Neuron (in vitro differentiated cells): ENCODE data around the gene TEKT5.
"Not testable (repeated sequence)": the region's sequence is repeated elsewhere in the genome, so short reads cannot be mapped to it uniquely, and the experiment has no call there.

ENCODE experiments used
- H2AFZ ChIP-seq: one replicate; pipeline ENCODE4 v1.6.1; 2013; ENCODE audit warnings: low read depth, mild to moderate bottlenecking, inconsistent platforms, low read length, moderate library complexity
- H3K27me3 ChIP-seq: one replicate; pipeline ENCODE4 v1.6.1; 2013; ENCODE audit warnings: low read length; ENCODE audit not compliant: insufficient read depth
- H3K36me3 ChIP-seq: one replicate; pipeline ENCODE4 v1.6.1; 2013; ENCODE audit warnings: low read length; ENCODE audit not compliant: insufficient read depth
- H3K4me1 ChIP-seq: one replicate; pipeline ENCODE4 v1.6.1; 2013; ENCODE audit warnings: low read length; ENCODE audit not compliant: insufficient read depth
- H3K4me3 ChIP-seq: 2 replicates; pipeline ENCODE4 v1.5.1; 2013; ENCODE audit warnings: mild to moderate bottlenecking, low read length, moderate library complexity
- H3K9me3 ChIP-seq: one replicate; pipeline ENCODE4 v1.6.1; 2013; ENCODE audit warnings: low read length

Gene TEKT5

DNA sequence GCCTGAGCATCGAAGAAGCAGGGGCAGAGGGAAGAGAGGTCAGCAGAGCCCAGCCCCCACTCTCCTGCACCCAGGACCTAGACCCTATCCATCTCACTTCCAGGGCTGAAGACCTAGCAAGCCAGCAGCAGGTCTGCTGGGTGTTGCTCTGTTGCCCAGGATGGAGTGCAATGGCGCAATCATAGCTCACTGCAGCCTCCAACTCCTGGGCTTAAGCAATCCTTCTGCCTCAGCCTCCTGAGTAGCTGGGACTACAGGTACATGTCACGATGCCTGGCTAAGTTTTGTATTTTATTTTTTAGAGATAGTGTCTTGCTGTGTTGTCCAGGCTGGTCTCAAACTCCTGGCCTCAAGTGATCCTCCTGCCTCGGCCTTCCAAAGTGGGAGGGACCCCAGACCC lies 61.3 kb downstream of the TEKT5 start:
- not testable (repeated sequence) for H3K9me3 ChIP-seq, H3K27me3 ChIP-seq, H2AFZ ChIP-seq, H3K4me3 ChIP-seq, H3K36me3 ChIP-seq, H3K4me1 ChIP-seq

DNA sequence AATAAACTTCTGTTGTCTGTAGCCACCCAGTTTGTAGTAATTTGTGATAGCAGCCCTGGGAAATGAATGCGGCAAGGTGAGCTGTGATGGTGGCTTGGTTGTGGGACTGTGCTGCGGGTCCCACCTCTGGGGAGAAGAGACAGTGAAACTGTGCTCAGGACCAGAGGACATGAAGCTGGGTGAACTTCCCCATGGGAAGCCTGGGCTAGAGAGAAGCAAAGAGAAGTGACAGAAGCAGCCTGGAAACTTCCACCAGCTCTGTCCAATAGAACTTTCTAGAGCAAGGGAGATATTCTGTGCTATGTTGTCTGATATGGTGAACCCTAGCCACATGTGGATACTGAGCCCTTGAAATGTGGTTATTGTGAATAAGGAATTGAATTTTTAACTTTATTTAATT lies 62.8 kb downstream of the TEKT5 start:
- Histone ChIP-seq H3K27me3 (no peaks in the 10 kb centered on the region), H3K36me3 (no peaks in the 10 kb centered on the region), H3K4me1 (no peaks in the 10 kb centered on the region), H2AFZ (no peak overlapping the region), H3K9me3 (no peaks in the 10 kb centered on the region), H3K4me3 (no peak overlapping the region)

DNA sequence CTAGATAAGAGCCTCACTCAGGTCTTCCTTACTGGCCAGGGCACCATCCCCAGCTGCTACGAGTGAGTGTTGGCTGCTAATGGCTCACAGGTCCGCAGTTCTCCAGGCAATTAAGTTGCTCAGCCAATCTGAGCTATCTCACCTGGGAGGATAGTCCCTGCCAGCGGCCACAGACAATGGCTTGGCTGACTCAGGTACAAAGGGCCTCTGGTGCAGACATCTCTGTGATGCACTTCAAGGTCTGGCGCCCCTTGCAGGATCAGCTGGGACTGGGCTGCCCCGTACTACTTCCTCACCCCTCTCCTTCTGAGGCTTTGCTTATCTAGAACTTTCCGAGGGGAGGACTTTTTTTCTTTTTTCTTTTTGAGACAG lies 65.2 kb downstream of the TEKT5 start:
- Histone ChIP-seq H3K4me3 (no peak overlapping the region), H3K27me3 (peaks cover 1% of the 10 kb centered on the region), H3K4me1 (no peaks in the 10 kb centered on the region), H2AFZ (no peak overlapping the region), H3K9me3 (no peaks in the 10 kb centered on the region), H3K36me3 (no peaks in the 10 kb centered on the region)

DNA sequence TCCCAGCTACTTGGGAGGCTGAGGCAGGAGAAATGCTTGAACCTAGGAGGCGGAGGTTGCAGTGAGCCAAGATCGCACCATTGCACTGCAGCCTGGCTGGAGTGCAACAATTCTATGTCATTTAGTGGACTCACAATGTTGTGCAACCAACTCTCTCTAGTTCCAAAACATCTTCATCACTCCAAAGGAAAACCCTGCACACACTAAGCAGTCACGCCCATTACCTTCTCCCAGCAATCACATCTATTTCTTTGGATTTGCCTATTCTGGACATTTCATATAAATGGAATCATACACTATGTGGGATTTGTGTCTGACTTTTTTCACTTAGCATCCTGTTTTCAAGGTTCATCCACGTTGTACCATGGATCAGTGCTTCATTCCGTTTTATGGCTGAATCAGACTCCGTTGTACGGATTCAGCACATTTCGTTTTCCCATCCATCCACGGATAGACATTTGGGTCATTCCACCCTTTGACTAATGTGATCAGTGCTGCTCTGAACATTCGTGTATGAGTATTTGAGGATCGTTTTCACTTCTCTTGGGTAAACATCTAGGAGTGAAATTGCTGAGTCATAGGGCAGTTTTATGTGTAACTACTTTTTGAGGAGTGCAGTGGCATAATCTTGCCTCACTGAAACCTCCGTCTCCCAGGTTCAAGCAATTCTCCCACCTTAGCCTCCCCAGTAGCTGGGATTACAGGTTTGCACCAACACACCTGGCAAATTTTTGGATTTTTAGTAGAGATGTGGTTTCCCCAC lies 69.0 kb downstream of the TEKT5 start:
- Histone ChIP-seq H2AFZ (no peak overlapping the region), H3K9me3 (no peaks in the 10 kb centered on the region), H3K36me3 (no peaks in the 10 kb centered on the region), H3K4me1 (no peaks in the 10 kb centered on the region), H3K27me3 (peaks cover 2% of the 10 kb centered on the region), H3K4me3 (no peak overlapping the region)

DNA sequence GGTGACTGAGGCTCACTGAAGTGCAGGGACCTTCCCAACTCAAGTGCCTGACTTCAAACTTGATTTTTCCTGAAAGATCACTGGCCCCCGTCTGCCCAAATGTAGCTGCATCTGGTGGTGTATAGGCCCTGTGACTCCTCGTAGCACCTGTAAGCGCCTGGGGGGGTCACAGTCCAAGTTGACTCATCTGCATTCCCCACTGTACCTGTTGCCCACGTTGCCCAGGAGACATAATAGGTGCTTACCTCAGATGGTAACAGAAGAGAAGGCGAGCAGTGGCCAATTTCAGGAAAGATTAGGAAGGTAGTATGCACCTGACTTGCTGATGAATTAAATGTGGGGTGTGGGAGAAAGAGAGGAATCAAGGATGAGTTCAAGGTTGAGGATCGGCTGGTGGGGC lies 70.2 kb downstream of the TEKT5 start:
- Histone ChIP-seq H3K4me1 (no peaks in the 10 kb centered on the region), H3K4me3 (no peak overlapping the region), H2AFZ (no peak overlapping the region), H3K9me3 (no peaks in the 10 kb centered on the region), H3K27me3 (peaks cover 8% of the 10 kb centered on the region), H3K36me3 (no peaks in the 10 kb centered on the region)

DNA sequence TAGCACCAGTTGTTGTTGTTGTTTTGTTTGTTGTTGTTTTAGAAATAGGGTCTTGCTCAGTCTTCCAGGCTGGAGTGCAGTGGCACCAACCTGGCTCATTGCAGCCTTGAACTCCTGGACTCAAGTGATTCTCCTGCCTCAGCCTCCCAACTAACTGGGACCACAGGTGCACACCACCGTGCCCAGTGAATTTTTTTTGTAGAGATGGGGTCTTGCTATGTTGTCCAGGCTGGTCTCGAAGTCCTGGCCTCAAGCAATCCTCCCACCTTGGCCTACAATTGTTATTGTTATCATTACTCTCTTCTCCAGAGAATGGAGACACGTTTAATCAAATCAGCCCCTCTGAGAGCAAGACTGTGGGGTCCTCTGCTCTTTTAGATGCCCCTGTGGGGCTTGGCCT lies 71.7 kb downstream of the TEKT5 start:
- Histone ChIP-seq H3K27me3 (peaks cover 16% of the 10 kb centered on the region), H3K4me1 (peaks cover 2% of the 10 kb centered on the region), H3K36me3 (no peaks in the 10 kb centered on the region), H3K9me3 (no peaks in the 10 kb centered on the region), H2AFZ (no peak overlapping the region), H3K4me3 (no peak overlapping the region)

DNA sequence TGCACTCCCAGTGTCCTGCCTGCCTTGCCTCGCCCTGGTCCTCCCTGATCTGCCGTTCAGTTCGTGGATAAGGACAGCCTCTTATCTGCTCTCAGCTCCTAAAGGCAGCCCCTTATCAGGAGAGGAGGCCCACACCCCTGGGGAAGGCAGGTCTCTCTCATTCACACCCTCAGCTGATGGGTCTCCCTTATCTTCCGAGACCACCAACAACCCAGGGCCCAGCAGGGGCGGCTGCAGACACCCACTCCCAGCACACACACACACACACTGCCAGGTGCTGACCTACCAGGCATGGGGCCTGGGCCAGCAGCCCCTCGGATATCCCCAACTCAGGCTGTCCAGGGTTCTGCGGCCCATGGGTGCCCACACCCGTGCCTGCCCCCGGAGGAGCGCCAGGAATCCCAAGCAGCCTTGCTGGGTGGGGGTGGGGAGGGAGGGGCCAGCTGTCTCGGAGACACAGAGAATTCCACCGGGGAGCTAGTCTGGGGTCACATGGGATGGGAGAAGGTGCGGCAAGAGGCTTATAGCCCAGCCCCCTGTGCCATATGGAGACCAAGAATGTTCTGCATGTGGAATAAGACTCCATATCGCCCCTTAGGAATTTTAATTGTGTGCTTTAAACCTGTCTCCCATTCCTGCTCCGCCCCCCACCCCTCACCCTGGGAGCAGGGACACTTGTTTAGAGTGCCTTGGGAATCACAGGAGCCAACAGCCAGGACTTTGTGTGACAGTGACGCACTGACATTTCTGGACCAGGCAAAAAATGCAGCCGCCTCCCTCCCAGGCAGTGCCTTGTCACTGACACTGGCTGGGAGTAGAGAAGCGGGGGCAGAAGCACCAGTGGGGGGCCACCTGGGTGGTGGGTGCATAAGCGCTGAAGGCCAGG lies 72.5 kb downstream of the TEKT5 start:
- Histone ChIP-seq H3K4me3 (no peak overlapping the region), H2AFZ (no peak overlapping the region), H3K36me3 (no peaks in the 10 kb centered on the region), H3K27me3 (peaks cover 16% of the 10 kb centered on the region), H3K4me1 (peaks cover 8% of the 10 kb centered on the region), H3K9me3 (no peaks in the 10 kb centered on the region)

DNA sequence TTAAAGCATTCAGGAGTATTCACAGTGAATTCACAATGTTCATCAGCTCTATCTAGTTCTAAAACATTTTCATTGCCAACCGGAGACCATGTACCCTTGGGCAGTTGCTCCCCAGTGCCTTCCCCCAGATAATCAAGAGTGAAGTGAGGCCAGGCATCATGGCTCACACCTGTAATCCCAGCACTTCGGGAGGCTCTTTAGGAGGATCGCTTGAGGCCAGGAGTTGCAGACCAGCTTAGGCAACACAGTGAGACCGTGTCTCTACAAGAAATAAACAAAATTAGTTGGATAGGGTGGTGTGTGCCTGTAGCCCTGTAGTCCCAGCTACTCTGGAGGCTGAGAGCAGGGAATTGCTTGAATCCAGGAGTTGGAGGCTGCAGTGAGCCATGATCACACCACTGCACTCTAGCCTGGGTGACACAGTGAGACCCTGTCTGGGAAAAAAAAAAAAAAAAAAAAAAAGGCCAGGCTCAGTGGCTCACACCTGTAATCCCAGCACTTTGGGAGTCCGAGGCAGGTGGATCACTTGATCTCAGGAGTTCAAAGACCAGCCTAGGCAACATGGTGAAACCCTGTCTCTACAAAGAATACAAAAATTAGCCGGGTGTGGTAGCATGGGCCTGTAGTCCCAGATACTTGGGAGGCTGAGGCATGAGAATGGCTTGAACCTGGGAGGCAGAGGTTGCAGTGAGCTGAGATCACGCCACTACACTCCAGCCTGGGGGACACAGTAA lies 73.3 kb downstream of the TEKT5 start:
- peaks cover 19% of the 10 kb centered on the region for H3K27me3 ChIP-seq
- H3K4me1 ChIP-seq, result peaks cover 17% of the 10 kb centered on the region
- H3K4me3 ChIP-seq, H2AFZ ChIP-seq, H3K36me3 ChIP-seq, H3K9me3 ChIP-seq: not testable (repeated sequence)

DNA sequence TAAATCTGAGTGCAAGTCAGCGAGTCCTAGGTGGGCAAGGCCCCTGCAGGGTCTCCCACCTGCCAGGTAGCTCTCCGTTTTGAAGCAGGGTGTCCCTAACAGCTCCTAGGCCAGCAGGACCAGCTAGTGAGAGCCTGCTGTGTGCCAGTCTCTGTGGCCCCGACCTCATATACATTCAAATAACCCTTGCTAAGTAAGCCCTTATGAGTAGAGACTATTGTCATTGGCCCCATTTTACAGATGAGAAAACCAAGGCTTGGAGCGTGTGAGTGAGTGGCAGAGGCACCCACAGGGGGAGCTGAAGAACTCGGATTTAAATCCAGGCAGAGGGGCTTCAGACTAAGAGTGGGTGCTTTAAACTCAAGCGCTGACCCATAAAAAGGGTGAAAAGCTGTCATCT lies 74.6 kb downstream of the TEKT5 start:
- Histone ChIP-seq H3K27me3 (peaks cover 19% of the 10 kb centered on the region), H3K9me3 (no peaks in the 10 kb centered on the region), H3K4me3 (no peak overlapping the region), H3K4me1 (peaks cover 17% of the 10 kb centered on the region), H2AFZ (no peak overlapping the region), H3K36me3 (no peaks in the 10 kb centered on the region)

DNA sequence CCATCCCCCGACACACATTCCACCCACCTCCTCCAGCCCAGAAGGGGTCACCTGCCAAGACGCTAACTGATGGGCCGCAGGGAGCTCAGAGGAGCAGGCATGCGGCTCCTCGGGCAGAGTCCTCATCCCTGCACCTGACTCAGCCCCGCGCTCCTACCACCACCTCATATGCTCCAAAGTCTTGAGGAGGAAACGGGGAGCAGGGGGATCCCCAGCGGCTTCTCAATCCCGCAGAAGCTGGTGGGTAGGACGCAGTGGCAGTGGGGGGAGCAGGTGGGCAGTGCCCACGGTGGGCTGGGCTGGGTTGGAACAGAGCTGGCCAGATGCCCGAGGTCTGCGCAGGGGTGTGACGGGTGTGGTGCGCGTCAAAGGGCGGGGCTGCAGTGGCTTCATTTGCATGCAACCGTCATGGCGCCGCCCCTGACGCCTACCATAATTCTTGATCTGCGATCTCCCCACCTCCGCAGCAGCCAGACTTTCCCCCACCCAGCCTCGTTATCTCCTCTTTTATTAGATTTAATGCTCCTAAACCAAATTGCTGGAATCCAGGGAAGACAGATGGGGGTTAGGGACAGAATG lies 75.4 kb downstream of the TEKT5 start:
- Histone ChIP-seq H3K4me1 (peaks cover 17% of the 10 kb centered on the region), H3K4me3 (no peak overlapping the region), H3K27me3 (peaks cover 16% of the 10 kb centered on the region), H2AFZ (no peak overlapping the region), H3K9me3 (no peaks in the 10 kb centered on the region), H3K36me3 (no peaks in the 10 kb centered on the region)

DNA sequence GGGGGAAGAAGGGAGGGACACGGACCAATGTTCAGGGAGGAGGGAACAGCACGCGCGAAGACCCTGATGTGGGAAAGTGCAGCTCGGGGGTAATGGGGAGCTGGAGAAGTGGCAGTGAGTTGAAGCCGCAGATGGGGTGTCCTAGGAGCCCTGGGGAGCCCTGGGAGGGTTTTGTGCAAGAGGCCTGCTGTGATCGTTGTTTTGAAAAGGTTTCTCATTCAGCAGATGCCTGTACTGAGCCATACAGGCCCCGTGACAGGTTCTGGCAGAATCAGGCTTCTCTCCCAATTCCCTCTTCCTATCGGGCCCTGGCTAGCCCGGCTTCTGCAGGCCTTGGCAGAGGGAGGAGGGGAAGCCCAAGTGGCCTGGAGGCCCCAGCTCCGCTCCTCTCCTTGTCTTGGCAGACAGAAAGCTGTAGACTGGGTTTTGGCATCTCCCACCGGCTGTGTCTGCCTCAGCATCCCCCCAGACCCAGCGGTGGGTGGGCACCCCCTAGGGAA lies 76.0 kb downstream of the TEKT5 start:
- Histone ChIP-seq H2AFZ (no peak overlapping the region), H3K36me3 (no peaks in the 10 kb centered on the region), H3K9me3 (no peaks in the 10 kb centered on the region), H3K27me3 (peaks cover 16% of the 10 kb centered on the region), H3K4me1 (peaks cover 17% of the 10 kb centered on the region), H3K4me3 (no peak overlapping the region)

DNA sequence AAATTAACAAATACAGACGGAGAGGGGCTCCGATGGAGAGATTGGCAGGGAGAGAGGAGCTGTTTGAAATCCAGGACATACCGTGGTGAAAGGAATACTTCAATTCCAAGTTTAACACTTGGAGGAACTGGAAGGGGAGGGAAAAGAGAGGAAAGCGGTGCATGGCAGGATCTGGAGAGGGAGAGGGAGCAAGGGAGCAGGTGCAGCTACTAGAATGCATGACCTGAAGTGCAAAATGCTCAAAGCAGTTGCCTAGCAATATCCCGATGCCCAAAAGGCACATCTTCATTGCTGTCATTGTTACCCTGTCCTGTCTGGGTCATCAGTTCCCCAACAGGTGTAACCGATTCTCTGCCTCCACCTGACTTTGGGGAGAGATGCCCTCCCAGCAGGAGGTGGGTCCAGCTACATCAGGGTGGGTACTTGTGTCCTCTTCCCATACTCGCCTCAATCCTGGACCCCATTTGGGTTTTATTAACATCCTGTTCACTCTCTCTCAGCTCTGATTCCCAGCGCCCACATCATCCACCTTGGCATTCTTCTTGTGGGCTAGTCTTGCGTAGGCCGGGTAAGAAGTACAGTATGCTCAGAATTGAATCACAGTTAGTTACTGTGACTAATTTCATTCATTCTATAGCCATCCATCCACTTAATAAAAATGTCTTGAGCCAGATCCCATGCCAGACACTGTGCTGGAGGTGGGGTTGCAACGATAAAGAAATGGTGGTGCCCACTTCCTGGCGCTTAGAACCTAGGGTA lies 76.9 kb downstream of the TEKT5 start:
- Histone ChIP-seq H3K27me3 (peaks cover 16% of the 10 kb centered on the region), H3K4me3 (no peak overlapping the region), H3K4me1 (peaks cover 17% of the 10 kb centered on the region), H2AFZ (no peak overlapping the region), H3K36me3 (no peaks in the 10 kb centered on the region), H3K9me3 (no peaks in the 10 kb centered on the region)
